Measurements from ENCODE around the gene VEPH1. TPM values are rescaled to one million over a fixed set of nuclear protein-coding genes. Genes with fewer than 3 reads are reported as not detected.
A peak's percentile ranks its signal among the peaks of the same experiment; 100 is the strongest.

Gene VEPH1
- polyA plus RNA-seq, 1 of the 3 experiments (the other 2 are of a cell fraction) = 6.0 TPM

GRCh38 chr3:157447026-157447694, 56.1 kb downstream of the VEPH1 start (continued):
- TF ChIP-seq CTCF (IDR thresholded peaks at IDR 0.05) (peak; percentile 71), EZH2phosphoT487 (IDR thresholded peaks at IDR 0.05; ENCODE audit: borderline replicate concordance, low read depth) (no peak)

GRCh38 chr3:157445857-157446256, 57.4 kb downstream of the VEPH1 start:
- no peaks in the 10 kb centered on the region for H3K9me2 ChIP-seq
- H3K4me2 ChIP-seq = no peak overlapping the region
- H3K36me3 ChIP-seq (replicated peaks in 1 of 2; ENCODE audit: control insufficient read depth in 1 of 2, insufficient read depth in 2 of 2, low read length in 1 of 2) = peaks cover 14 to 15% of the 10 kb centered on the region in 2 experiments
- no peak overlapping the region for H3K4me3 ChIP-seq (ENCODE audit: low read depth in 2 of 2, low read length in 1 of 2)
- peaks cover 2 to 12% of the 10 kb centered on the region in 2 experiments; a peak in 3 of 4 replicates for H3K4me1 ChIP-seq (ENCODE audit: control insufficient read depth in 1 of 2, insufficient read depth in 2 of 2, low read depth in 1 of 2, low read length in 1 of 2)
- peaks cover 21% of the 10 kb centered on the region for H3F3A ChIP-seq (replicated peaks; ENCODE audit: insufficient read depth)
- no peak for DNase-seq
- H3K9ac ChIP-seq = no peak overlapping the region
- WGBS (ENCODE audit: low lambda C conversion rate) = 95% methylated on average over 1 of the region's 1 CpG
- no peaks in the 10 kb centered on the region for H3K9me3 ChIP-seq
- H4K20me1 ChIP-seq (ENCODE audit: insufficient read depth) = no peaks in the 10 kb centered on the region
- POLR2A ChIA-PET = no interaction called here
- CTCF ChIA-PET = interaction anchor here (1.5 kb wide), 2 partner anchors 87 to 241 kb away, joined by 4 read pairs; no protein-coding TSS in a partner anchor
- peaks cover 6% of the 10 kb centered on the region; the same call in 1 of the 2 replicates for H3K79me2 ChIP-seq (ENCODE audit: insufficient read depth)
- no peak overlapping the region for H2AFZ ChIP-seq (ENCODE audit: low read depth)
- no peaks in the 10 kb centered on the region for H3K27me3 ChIP-seq (ENCODE audit: insufficient read depth)
- no peak for TF ChIP-seq SIN3A (IDR thresholded peaks at IDR 0.05; ENCODE audit: borderline replicate concordance, low read depth, low read length)
- no peak for TF ChIP-seq YY1 (IDR thresholded peaks at IDR 0.05; ENCODE audit: low read depth)
- TF ChIP-seq ELF1 (IDR thresholded peaks at IDR 0.05) = no peak
- no peak for TF ChIP-seq NFIC (IDR thresholded peaks at IDR 0.05; ENCODE audit: borderline replicate concordance)
- no peak for TF ChIP-seq FOSL2 (IDR thresholded peaks at IDR 0.05; ENCODE audit: borderline replicate concordance, low read depth)
- TF ChIP-seq CTCF (IDR thresholded peaks at IDR 0.05) = no peak
- no peak for TF ChIP-seq RAD21 (IDR thresholded peaks at IDR 0.05; ENCODE audit: low read length)
- TF ChIP-seq POLR2AphosphoS5 (IDR thresholded peaks at IDR 0.05; ENCODE audit: low read depth, low read length) = no peak
- TF ChIP-seq ZBTB33 (IDR thresholded peaks at IDR 0.05; ENCODE audit: borderline replicate concordance, low read depth) = no peak
- peak overlapping the region in 1 of 2 experiments; percentile 11; a peak in 1 of 4 replicates for H3K27ac ChIP-seq (ENCODE audit: low read depth in 2 of 2, low read length in 1 of 2)

Measured in SK-N-SH (cell line).